HepG2 (cell line): ENCODE results near the gene LYSMD2. TPM values are rescaled to one million over a fixed set of nuclear protein-coding genes. Genes with fewer than 3 reads are reported as not detected.

Experiments used
- ARNT2 ChIP-seq: sonication (generic); formaldehyde crosslinking; IDR thresholded peaks from 2 replicates; pipeline ENCODE4 v1.8.0; 2022; ENCODE audit warnings: mild to moderate bottlenecking, low read depth, missing genetic modification reagents, moderate library complexity
- FOSL2 ChIP-seq: sonication (generic); formaldehyde crosslinking; IDR thresholded peaks from 2 replicates; pipeline ENCODE4 v1.4.0; 2020; ENCODE audit warnings: missing genetic modification reagents
- HCFC1 ChIP-seq: fragments of 150-350 bp; IDR thresholded peaks from 2 replicates; pipeline ENCODE4 v1.6.1; 2014; ENCODE audit warnings: low read depth, low read length
- ISL2 ChIP-seq: sonication (generic); formaldehyde crosslinking; IDR thresholded peaks from 2 replicates; pipeline ENCODE4 v1.5.0; 2020; ENCODE audit warnings: missing genetic modification reagents
- NFKBIZ ChIP-seq: IDR thresholded peaks from 2 replicates; pipeline ENCODE4 v1.6.1; 2018; ENCODE audit warnings: missing genetic modification reagents, missing compliant biosample characterization
- POGK ChIP-seq: sonication (generic); formaldehyde crosslinking; conservative IDR thresholded peaks from 2 replicates; pipeline ENCODE4 v1.8.0; 2022; ENCODE audit warnings: mild to moderate bottlenecking, moderate library complexity, missing genetic modification reagents
- SNRNP70 ChIP-seq: fragments of 200-400 bp; formaldehyde crosslinking; IDR thresholded peaks from 2 replicates; pipeline ENCODE4 v1.6.1; 2017; ENCODE audit warnings: mild to moderate bottlenecking, low read depth, low read length, moderate library complexity
- ZNF225 ChIP-seq: sonication (generic); formaldehyde crosslinking; IDR thresholded peaks from 2 replicates; pipeline ENCODE4 v1.4.0; 2020; ENCODE audit warnings: mild to moderate bottlenecking, missing genetic modification reagents
- ZNF232 ChIP-seq: sonication (generic); formaldehyde crosslinking; IDR thresholded peaks from 2 replicates; pipeline ENCODE4 v1.4.0; 2020; ENCODE audit warnings: missing genetic modification reagents, borderline replicate concordance
- ZNF549 ChIP-seq: sonication (generic); formaldehyde crosslinking; IDR thresholded peaks from 2 replicates; pipeline ENCODE4 v1.5.0; 2020; ENCODE audit warnings: missing genetic modification reagents
- ZNF562 ChIP-seq: sonication (generic); formaldehyde crosslinking; IDR thresholded peaks from 2 replicates; pipeline ENCODE4 v1.8.0; 2022; ENCODE audit warnings: missing genetic modification reagents, borderline replicate concordance
- ZNF597 ChIP-seq: sonication (generic); formaldehyde crosslinking; IDR thresholded peaks from 2 replicates; pipeline ENCODE4 v1.5.0; 2020; ENCODE audit warnings: missing genetic modification reagents
- ZNF746 ChIP-seq: sonication (generic); formaldehyde crosslinking; IDR thresholded peaks from 2 replicates; pipeline ENCODE4 v1.8.0; 2022; ENCODE audit warnings: mild to moderate bottlenecking, missing genetic modification reagents
- ZNF770 ChIP-seq: sonication (generic); formaldehyde crosslinking; IDR thresholded peaks from 2 replicates; pipeline ENCODE4 v1.5.0; 2020; ENCODE audit warnings: mild to moderate bottlenecking, missing genetic modification reagents
- ZNF775 ChIP-seq: sonication (generic); formaldehyde crosslinking; IDR thresholded peaks from 2 replicates; pipeline ENCODE4 v1.4.0; 2020; ENCODE audit warnings: missing genetic modification reagents, mild to moderate bottlenecking, moderate library complexity, borderline replicate concordance
- polyA plus RNA-seq, 8 experiments: library from polyadenylated mRNA; depleted of rRNA in 3 of 8; stranded (reverse) in 7 of 8; unstranded in 1 of 8; fragments of >200 nt; fragmentation: Illumina TruSeq in 4 of 8; extraction: Trizol in 4 of 8; gene quantifications; 2 replicates each; pipeline versions ENCODE4 v1.2.1 to v1.2.3, GENCODE V29; 2011 to 2016; ENCODE audit warnings: low read depth in 4 of 8, missing spikeins in 1 of 8, mixed read lengths in 1 of 8; ENCODE audit not compliant: insufficient read depth in 1 of 8
- total RNA-seq, 5 experiments: library from RNA; depleted of rRNA; stranded (reverse); fragments of >200 nt; fragmentation: Illumina TruSeq; extraction: Trizol; gene quantifications; 2 replicates each; pipeline ENCODE4 v1.2.3, GENCODE V29; 2016; ENCODE audit warnings: low read depth in 1 of 5
- TF ChIP-seq, protein P1 (sequence below): sonication (generic); formaldehyde crosslinking; IDR thresholded peaks from 2 replicates; pipeline ENCODE4 v1.9.0; 2021; ENCODE audit warnings: missing genetic modification reagents, borderline replicate concordance
- TF ChIP-seq, protein P2 (sequence below): sonication (generic); formaldehyde crosslinking; IDR thresholded peaks from 2 replicates; pipeline ENCODE4 v1.5.0; 2020; ENCODE audit warnings: mild to moderate bottlenecking, missing genetic modification reagents

The LYSMD2 gene
- total and polyA plus RNA-seq, 2 of the 13 experiments (the other 11 are each of a cell fraction or from before 2014, with no cell fraction given), result 0.05 to 0.27 TPM

- no peak for TF ChIP-seq ZNF775 (CRISPR knock-in tag)
- no peak for TF ChIP-seq NFKBIZ
- no peak for TF ChIP-seq SNRNP70
- no peak for TF ChIP-seq ZNF746
- TF ChIP-seq HCFC1, result no peak
- no peak for TF ChIP-seq ISL2 (CRISPR knock-in tag)
- no peak for TF ChIP-seq FOSL2 (CRISPR knock-in tag)
- TF ChIP-seq POGK, result no peak
- TF ChIP-seq, protein P1, sequence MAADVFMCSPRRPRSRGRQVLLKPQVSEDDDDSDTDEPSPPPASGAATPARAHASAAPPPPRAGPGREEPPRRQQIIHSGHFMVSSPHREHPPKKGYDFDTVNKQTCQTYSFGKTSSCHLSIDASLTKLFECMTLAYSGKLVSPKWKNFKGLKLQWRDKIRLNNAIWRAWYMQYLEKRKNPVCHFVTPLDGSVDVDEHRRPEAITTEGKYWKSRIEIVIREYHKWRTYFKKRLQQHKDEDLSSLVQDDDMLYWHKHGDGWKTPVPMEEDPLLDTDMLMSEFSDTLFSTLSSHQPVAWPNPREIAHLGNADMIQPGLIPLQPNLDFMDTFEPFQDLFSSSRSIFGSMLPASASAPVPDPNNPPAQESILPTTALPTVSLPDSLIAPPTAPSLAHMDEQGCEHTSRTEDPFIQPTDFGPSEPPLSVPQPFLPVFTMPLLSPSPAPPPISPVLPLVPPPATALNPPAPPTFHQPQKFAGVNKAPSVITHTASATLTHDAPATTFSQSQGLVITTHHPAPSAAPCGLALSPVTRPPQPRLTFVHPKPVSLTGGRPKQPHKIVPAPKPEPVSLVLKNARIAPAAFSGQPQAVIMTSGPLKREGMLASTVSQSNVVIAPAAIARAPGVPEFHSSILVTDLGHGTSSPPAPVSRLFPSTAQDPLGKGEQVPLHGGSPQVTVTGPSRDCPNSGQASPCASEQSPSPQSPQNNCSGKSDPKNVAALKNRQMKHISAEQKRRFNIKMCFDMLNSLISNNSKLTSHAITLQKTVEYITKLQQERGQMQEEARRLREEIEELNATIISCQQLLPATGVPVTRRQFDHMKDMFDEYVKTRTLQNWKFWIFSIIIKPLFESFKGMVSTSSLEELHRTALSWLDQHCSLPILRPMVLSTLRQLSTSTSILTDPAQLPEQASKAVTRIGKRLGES (CRISPR knock-in tag), result no peak
- TF ChIP-seq ZNF225 (CRISPR knock-in tag), result no peak
- TF ChIP-seq ZNF597 (CRISPR knock-in tag), result no peak
- no peak for TF ChIP-seq ZNF770 (CRISPR knock-in tag)
- TF ChIP-seq, protein P2, sequence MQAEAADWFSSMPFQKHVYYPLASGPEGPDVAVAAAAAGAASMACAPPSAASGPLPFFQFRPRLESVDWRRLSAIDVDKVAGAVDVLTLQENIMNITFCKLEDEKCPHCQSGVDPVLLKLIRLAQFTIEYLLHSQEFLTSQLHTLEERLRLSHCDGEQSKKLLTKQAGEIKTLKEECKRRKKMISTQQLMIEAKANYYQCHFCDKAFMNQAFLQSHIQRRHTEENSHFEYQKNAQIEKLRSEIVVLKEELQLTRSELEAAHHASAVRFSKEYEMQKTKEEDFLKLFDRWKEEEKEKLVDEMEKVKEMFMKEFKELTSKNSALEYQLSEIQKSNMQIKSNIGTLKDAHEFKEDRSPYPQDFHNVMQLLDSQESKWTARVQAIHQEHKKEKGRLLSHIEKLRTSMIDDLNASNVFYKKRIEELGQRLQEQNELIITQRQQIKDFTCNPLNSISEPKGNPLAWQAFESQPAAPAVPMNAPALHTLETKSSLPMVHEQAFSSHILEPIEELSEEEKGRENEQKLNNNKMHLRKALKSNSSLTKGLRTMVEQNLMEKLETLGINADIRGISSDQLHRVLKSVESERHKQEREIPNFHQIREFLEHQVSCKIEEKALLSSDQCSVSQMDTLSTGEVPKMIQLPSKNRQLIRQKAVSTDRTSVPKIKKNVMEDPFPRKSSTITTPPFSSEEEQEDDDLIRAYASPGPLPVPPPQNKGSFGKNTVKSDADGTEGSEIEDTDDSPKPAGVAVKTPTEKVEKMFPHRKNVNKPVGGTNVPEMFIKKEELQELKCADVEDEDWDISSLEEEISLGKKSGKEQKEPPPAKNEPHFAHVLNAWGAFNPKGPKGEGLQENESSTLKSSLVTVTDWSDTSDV (CRISPR knock-in tag), result no peak
- no peak for TF ChIP-seq ZNF549 (CRISPR knock-in tag)
- TF ChIP-seq ZNF562 (CRISPR knock-in tag), result no peak
- peak; percentile 58; the same call in 1 of the 2 replicates for TF ChIP-seq ARNT2 (CRISPR knock-in tag)
- no peak for TF ChIP-seq ZNF232 (CRISPR knock-in tag)
These were observed 519 bp downstream of the LYSMD2 start (continued) for GRCh38 chr15:51736751-51737521.
